ENCODE results near the gene SLC16A3. TPM values are rescaled to one million over a fixed set of nuclear protein-coding genes. Genes with fewer than 3 reads are reported as not detected.

Gene SLC16A3
- total and polyA plus RNA-seq, 2 experiments from 2014 or later = 3.5 to 10.6 TPM

DNA sequence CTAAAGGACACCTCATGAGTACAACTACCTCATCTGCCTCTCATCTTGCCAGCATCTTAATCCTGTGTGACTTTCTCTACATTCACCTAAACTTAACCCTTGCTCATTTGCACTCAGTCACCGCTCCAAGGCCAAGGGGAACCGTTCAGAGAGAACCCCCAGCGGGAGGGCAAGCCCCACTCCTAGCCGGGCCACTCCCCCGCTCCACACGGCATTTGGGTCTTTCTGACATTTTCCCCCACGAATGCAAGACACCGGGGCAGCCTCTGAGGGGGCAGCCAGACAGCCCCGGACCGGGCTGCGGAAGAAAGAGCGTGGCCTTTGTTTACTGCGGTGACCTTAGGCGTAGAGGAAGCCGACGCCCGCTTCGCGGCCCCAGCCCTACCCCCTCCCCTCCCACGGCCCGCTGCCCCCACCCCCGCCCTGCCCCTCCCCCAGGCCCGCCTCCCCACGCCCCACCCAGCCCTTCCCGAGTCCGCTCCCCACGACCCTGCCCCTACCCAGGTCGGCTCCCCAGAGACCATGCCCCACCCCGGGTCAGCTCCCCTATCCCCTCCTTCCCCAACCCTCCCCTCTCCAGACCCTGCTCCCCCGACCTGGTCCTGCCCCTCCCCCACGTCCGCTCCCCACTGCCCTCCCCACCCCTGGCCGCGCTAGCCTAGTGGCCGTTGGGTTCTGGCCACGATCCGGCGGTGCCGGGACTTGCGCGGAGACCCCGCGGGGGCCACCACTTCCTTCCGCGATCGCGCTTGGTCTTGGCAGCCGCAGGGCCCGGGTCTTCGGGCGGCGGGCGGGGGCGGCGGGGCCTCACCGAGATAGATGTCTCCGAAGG, 43.9 kb downstream of the SLC16A3 start (continued):
- TF ChIP-seq, protein P1, sequence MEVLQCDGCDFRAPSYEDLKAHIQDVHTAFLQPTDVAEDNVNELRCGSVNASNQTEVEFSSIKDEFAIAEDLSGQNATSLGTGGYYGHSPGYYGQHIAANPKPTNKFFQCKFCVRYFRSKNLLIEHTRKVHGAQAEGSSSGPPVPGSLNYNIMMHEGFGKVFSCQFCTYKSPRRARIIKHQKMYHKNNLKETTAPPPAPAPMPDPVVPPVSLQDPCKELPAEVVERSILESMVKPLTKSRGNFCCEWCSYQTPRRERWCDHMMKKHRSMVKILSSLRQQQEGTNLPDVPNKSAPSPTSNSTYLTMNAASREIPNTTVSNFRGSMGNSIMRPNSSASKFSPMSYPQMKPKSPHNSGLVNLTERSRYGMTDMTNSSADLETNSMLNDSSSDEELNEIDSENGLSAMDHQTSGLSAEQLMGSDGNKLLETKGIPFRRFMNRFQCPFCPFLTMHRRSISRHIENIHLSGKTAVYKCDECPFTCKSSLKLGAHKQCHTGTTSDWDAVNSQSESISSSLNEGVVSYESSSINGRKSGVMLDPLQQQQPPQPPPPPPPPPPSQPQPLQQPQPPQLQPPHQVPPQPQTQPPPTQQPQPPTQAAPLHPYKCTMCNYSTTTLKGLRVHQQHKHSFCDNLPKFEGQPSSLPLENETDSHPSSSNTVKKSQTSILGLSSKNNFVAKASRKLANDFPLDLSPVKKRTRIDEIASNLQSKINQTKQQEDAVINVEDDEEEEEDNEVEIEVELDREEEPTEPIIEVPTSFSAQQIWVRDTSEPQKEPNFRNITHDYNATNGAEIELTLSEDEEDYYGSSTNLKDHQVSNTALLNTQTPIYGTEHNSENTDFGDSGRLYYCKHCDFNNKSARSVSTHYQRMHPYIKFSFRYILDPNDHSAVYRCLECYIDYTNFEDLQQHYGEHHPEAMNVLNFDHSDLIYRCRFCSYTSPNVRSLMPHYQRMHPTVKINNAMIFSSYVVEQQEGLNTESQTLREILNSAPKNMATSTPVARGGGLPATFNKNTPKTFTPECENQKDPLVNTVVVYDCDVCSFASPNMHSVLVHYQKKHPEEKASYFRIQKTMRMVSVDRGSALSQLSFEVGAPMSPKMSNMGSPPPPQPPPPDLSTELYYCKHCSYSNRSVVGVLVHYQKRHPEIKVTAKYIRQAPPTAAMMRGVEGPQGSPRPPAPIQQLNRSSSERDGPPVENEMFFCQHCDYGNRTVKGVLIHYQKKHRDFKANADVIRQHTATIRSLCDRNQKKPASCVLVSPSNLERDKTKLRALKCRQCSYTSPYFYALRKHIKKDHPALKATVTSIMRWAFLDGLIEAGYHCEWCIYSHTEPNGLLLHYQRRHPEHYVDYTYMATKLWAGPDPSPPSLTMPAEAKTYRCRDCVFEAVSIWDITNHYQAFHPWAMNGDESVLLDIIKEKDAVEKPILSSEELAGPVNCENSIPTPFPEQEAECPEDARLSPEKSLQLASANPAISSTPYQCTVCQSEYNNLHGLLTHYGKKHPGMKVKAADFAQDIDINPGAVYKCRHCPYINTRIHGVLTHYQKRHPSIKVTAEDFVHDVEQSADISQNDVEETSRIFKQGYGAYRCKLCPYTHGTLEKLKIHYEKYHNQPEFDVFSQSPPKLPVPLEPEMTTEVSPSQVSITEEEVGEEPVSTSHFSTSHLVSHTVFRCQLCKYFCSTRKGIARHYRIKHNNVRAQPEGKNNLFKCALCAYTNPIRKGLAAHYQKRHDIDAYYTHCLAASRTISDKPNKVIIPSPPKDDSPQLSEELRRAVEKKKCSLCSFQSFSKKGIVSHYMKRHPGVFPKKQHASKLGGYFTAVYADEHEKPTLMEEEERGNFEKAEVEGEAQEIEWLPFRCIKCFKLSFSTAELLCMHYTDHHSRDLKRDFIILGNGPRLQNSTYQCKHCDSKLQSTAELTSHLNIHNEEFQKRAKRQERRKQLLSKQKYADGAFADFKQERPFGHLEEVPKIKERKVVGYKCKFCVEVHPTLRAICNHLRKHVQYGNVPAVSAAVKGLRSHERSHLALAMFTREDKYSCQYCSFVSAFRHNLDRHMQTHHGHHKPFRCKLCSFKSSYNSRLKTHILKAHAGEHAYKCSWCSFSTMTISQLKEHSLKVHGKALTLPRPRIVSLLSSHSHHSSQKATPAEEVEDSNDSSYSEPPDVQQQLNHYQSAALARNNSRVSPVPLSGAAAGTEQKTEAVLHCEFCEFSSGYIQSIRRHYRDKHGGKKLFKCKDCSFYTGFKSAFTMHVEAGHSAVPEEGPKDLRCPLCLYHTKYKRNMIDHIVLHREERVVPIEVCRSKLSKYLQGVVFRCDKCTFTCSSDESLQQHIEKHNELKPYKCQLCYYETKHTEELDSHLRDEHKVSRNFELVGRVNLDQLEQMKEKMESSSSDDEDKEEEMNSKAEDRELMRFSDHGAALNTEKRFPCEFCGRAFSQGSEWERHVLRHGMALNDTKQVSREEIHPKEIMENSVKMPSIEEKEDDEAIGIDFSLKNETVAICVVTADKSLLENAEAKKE (CRISPR knock-in tag; IDR thresholded peaks at IDR 0.05) = no peak
- TF ChIP-seq JUNB (IDR thresholded peaks at IDR 0.05; ENCODE audit: unreplicated experiment) = no peak
- TF ChIP-seq, protein P2, sequence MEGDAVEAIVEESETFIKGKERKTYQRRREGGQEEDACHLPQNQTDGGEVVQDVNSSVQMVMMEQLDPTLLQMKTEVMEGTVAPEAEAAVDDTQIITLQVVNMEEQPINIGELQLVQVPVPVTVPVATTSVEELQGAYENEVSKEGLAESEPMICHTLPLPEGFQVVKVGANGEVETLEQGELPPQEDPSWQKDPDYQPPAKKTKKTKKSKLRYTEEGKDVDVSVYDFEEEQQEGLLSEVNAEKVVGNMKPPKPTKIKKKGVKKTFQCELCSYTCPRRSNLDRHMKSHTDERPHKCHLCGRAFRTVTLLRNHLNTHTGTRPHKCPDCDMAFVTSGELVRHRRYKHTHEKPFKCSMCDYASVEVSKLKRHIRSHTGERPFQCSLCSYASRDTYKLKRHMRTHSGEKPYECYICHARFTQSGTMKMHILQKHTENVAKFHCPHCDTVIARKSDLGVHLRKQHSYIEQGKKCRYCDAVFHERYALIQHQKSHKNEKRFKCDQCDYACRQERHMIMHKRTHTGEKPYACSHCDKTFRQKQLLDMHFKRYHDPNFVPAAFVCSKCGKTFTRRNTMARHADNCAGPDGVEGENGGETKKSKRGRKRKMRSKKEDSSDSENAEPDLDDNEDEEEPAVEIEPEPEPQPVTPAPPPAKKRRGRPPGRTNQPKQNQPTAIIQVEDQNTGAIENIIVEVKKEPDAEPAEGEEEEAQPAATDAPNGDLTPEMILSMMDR (conservative IDR thresholded peaks at IDR 0.05; ENCODE audit: low read depth in 2 of 2) = no peak
- TF ChIP-seq, protein P3, sequence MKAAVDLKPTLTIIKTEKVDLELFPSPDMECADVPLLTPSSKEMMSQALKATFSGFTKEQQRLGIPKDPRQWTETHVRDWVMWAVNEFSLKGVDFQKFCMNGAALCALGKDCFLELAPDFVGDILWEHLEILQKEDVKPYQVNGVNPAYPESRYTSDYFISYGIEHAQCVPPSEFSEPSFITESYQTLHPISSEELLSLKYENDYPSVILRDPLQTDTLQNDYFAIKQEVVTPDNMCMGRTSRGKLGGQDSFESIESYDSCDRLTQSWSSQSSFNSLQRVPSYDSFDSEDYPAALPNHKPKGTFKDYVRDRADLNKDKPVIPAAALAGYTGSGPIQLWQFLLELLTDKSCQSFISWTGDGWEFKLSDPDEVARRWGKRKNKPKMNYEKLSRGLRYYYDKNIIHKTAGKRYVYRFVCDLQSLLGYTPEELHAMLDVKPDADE (IDR thresholded peaks at IDR 0.05) = no peak
- no peak for TF ChIP-seq CREB1 (CRISPR knock-in tag; IDR thresholded peaks at IDR 0.05; ENCODE audit: low read depth)
- no peak for TF ChIP-seq EZH2 (IDR thresholded peaks at IDR 0.05; ENCODE audit: low read depth, unreplicated experiment)

Measured in GM23338 (cell line).